GM12875 (cell line): Measurements from ENCODE around the gene LIMS2.

Experiments used
- H3K4me3 ChIP-seq: one replicate; pipeline ENCODE4 v1.5.1; 2011; ENCODE audit warnings: low read depth, low read length, control low read depth
- TF ChIP-seq, protein P1 (sequence below): IDR thresholded peaks from 2 replicates; pipeline ENCODE4 v1.5.1; 2011; ENCODE audit warnings: low read depth, mild to moderate bottlenecking, control low read depth, inconsistent platforms, low read length, moderate library complexity, borderline replicate concordance; ENCODE audit not compliant: insufficient read depth

Gene LIMS2

DNA sequence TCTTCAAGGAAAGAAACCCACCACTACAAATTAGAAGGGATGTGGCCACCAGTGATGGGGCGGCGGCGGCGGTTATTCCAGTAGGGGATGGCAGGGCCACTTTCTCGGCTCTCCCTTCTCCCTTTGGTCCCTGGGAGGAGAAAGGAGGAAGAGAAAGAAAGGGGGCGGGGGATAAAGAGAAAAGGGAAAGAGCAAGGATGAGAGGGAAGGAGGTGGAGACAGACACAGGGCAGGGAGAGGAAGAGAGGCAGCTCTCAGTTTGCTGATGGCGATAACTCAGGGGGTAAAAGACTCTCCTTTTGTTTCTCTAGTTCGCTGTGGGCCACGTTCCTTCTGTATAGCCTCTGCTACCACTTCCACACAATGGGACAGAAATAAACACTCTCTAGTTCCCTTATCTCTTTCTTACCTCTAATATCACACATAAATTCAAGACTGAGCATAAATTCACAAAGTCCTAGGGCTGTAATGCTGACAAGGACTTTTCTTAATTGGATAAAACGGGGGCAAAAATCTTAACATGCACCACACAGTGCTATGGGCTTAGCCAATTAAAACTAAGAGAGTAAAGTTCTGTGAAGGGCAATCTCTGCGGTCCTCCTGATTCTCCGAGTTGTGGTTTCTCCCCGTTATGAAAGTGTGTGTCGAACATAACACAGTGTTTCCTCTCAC lies 40.6 kb upstream of the LIMS2 start:
- H3K4me3 ChIP-seq = no peak overlapping the region
- TF ChIP-seq, protein P1, sequence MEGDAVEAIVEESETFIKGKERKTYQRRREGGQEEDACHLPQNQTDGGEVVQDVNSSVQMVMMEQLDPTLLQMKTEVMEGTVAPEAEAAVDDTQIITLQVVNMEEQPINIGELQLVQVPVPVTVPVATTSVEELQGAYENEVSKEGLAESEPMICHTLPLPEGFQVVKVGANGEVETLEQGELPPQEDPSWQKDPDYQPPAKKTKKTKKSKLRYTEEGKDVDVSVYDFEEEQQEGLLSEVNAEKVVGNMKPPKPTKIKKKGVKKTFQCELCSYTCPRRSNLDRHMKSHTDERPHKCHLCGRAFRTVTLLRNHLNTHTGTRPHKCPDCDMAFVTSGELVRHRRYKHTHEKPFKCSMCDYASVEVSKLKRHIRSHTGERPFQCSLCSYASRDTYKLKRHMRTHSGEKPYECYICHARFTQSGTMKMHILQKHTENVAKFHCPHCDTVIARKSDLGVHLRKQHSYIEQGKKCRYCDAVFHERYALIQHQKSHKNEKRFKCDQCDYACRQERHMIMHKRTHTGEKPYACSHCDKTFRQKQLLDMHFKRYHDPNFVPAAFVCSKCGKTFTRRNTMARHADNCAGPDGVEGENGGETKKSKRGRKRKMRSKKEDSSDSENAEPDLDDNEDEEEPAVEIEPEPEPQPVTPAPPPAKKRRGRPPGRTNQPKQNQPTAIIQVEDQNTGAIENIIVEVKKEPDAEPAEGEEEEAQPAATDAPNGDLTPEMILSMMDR = no peak

DNA sequence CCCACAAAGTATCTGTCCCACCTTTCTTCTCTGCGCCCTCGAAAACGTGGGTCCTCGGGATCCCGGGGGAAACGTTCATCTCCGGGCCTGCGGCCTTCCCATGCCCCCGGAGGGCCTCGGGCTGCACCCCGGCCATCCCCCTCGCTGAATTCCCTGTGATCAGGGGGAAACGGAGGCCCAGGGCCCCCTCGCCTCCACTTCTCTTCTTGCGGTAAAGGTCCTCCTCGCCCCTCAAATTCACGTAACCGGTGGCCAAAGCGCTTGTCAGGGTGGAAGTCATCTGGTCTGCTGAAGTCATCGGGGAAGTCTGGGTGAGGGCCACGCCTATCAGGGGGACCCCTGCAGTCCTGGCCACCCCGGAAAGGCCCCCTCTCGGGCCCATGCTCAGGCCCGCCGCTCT lies 38.2 kb upstream of the LIMS2 start:
- H3K4me3 ChIP-seq = no peak overlapping the region
- TF ChIP-seq, protein P1 = no peak

DNA sequence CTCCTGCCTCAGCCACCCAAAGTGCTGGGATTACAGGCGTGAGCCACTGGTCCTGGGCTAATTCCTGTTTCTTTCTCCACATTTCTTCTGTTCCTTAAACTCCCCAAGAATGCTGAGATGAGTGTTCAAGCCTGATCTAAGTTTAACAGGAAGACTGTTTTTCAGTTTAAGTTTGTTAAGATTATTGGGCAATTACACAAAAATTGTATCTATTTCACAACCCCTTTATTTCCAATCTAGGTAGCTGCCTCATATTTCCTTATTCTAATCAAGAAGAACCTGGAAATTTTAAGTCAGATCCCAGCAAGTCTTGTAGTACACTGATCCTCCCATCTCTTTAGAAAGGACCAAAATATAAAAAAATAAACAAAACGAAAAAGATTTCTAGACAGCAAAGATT lies 37.7 kb upstream of the LIMS2 start:
- no peak overlapping the region for H3K4me3 ChIP-seq
- TF ChIP-seq, protein P1 = no peak

DNA sequence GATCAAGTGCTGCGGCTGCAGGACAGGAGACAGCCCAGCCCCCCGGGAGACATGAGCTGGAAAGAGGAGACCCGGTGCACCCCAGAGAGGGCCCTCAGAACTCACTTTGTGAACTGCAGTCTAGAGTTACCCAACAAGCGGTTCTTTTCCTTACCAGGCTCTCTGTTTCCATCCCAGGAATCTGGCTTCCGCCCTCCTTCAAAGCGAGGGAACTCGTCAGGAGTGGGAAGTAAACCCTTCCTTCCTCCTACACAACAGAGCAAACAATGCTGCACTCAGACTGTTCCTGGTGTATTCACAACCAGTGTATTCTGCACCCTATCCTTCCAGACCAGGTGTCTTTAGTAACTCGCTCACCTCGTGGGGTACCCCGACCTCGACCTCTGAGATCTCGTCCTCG lies 34.0 kb upstream of the LIMS2 start:
- TF ChIP-seq, protein P1 = no peak
- H3K4me3 ChIP-seq = no peak overlapping the region

DNA sequence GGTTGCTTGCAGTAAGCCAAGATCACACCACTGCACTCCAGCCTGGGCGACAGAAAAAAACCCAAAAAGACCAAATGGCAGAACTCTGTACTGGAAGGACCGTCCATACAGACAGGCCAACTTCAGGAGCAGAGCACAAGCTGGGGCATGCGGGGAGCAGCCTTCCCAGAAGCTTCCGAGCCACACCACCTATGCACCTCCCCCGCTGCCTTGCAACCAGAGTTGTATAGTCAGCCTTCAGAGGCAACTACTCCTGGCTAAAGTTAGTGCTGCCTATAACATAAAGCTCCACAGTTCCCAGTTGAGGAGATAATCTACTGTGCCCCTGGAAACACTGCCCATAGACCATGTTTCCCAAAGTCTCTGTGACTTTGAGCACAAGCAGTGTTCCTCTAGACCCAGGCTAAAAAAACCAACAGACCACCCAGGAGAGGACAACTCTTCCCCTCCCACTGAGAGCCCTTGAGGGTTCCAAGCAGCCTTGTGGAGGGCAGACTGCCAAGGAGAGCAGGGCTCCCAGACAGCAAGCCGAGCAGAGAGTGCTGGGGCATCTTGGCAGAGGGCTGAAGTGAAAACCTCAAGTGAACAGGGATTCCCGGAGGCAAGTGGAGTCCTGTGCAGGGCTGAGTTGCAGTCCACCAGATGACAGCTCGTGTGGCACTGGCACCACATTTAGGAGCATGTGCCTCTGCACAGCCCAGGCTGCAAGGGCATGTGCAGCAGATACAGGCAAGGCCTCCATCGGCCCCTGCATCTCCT lies 32.7 kb upstream of the LIMS2 start:
- TF ChIP-seq, protein P1 = no peak
- no peak overlapping the region for H3K4me3 ChIP-seq

DNA sequence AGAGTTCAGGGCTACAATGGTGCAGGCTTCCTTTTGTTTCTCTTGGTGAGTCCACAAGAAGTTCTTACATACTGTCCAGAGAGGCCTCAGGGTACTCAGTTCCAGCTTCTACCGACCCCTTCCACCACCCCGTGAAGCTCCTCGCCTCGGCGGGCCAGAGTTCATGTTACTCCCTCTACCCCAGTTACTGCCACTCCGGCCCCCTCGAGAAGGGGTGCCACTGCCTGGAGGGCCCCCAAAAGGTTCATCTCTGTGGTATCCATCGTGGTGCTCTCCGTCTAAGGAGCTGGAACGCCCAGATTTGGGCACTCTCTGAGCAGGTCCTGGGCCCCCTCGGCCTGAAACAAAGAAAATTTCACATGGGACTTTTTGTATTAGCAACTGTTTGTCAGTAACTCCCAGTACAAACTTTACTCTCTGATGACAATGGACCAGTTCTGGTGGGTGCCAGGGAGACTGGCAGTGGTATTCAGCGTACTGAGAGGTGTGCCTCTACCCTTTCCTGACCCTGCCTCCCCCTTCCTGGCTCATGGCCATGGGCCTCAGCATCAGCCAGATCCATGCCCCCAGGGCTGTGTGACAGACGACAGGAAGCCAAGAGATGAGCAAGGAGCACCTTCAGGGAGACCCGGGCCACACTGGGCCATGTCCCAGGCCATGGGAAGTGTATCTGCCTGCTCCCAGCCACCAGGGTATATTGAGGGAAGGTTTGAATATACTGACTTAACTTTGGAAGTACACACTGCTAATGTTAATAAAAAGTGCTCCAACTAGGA lies 31.1 kb upstream of the LIMS2 start:
- TF ChIP-seq, protein P1 = no peak
- H3K4me3 ChIP-seq = no peak overlapping the region
